Thymus (tissue), 11 donors: ENCODE data around the gene ITPR1. TPM values are rescaled to one million over a fixed set of nuclear protein-coding genes. Genes with fewer than 3 reads are reported as not detected.
"Not testable (repeated sequence)": the region's sequence is repeated elsewhere in the genome, so short reads cannot be mapped to it uniquely, and the experiment has no call there.

Experiments used
- DNase-seq, 9 donors: peaks; one replicate each; pipeline ENCODE4 v3.0.0-alpha.2; 2013; ENCODE audit warnings: low spot score in 9 of 9, low read depth in 6 of 9, missing footprints in 1 of 9
- H3K27ac ChIP-seq, 2 donors: one replicate each; pipeline ENCODE4 v1.5.1; 2013; ENCODE audit warnings: control low read depth in 1 of 2, low read depth in 1 of 2, low read length in 1 of 2, mild to moderate bottlenecking in 1 of 2, moderate library complexity in 1 of 2
- H3K27me3 ChIP-seq, 2 donors: one replicate each; pipeline ENCODE4 v1.5.1; 2013; ENCODE audit warnings: low read length in 1 of 2; ENCODE audit not compliant: control insufficient read depth in 2 of 2, insufficient read depth in 1 of 2
- H3K36me3 ChIP-seq, 2 donors: one replicate each; pipeline ENCODE4 v1.5.1; 2013; ENCODE audit warnings: low read length in 1 of 2, mild to moderate bottlenecking in 1 of 2, moderate library complexity in 1 of 2; ENCODE audit not compliant: control insufficient read depth in 2 of 2, insufficient read depth in 2 of 2
- H3K4me1 ChIP-seq, 2 donors: one replicate each; pipeline ENCODE4 v1.5.1; 2013; ENCODE audit warnings: low read length in 2 of 2; ENCODE audit not compliant: control insufficient read depth in 2 of 2, insufficient read depth in 2 of 2
- H3K4me3 ChIP-seq, 2 donors: one replicate each; pipeline ENCODE4 v1.5.1; 2013; ENCODE audit warnings: low read length in 2 of 2, control low read depth in 1 of 2, mild to moderate bottlenecking in 1 of 2
- H3K9me3 ChIP-seq, 2 donors: one replicate each; pipeline ENCODE4 v1.5.1; 2013; ENCODE audit warnings: low read length in 1 of 2, mild to moderate bottlenecking in 1 of 2; ENCODE audit not compliant: control insufficient read depth in 2 of 2, insufficient read depth in 1 of 2
- WGBS: extraction: QIAGEN DNeasy Blood & Tissue Kit; methylation state at CpG from one replicate; pipeline ENCODE4 v1.1.7; 2013; 5-methylcytosine and 5-hydroxymethylcytosine counted together
- polyA plus RNA-seq: library from polyadenylated mRNA; stranded (reverse); fragments of 200-250 nt; gene quantifications from one replicate; pipeline ENCODE4 v1.2.3, GENCODE V29; 2013
- total RNA-seq: library from RNA; stranded (reverse); fragments of 120-200 nt; gene quantifications from one replicate; pipeline ENCODE4 v1.2.4, GENCODE V29; 2013
- donor health status: healthy.

ITPR1 gene
- total and polyA plus RNA-seq, 2 donors: 23.9 to 36.6 TPM

GRCh38 chr3:4597208-4597985, 104.2 kb downstream of the ITPR1 start:
- no peaks in the 10 kb centered on the region for H3K36me3 ChIP-seq
- no peak overlapping the region for H3K4me3 ChIP-seq

GRCh38 chr3:4598232-4598631, 105.1 kb downstream of the ITPR1 start:
- H3K4me3 ChIP-seq, DNase-seq: not testable (repeated sequence)

More at GRCh38 chr3:4597208-4597985, 104.2 kb downstream of the ITPR1 start:
- DNase-seq: no peak
- 88% methylated on average over 6 of the region's 6 CpGs for WGBS
- H3K9me3 ChIP-seq: no peaks in the 10 kb centered on the region
- H3K4me1 ChIP-seq: no peaks in the 10 kb centered on the region
- H3K27ac ChIP-seq: no peak overlapping the region
- H3K27me3 ChIP-seq: no peaks in the 10 kb centered on the region

GRCh38 chr3:4599612-4600011, 106.5 kb downstream of the ITPR1 start:
- H3K27me3 ChIP-seq: no peaks in the 10 kb centered on the region
- DNase-seq: no peak
- no peak overlapping the region for H3K27ac ChIP-seq
- no peaks in the 10 kb centered on the region for H3K36me3 ChIP-seq
- no peaks in the 10 kb centered on the region for H3K9me3 ChIP-seq
- H3K4me3 ChIP-seq: no peak overlapping the region
- WGBS: 92% methylated on average over 4 of the region's 4 CpGs
- no peaks in the 10 kb centered on the region for H3K4me1 ChIP-seq

More at GRCh38 chr3:4598232-4598631, 105.1 kb downstream of the ITPR1 start:
- 98% methylated on average over 5 of the region's 5 CpGs for WGBS
- not testable (repeated sequence) for H3K4me1 ChIP-seq, H3K36me3 ChIP-seq, H3K27ac ChIP-seq, H3K9me3 ChIP-seq, H3K27me3 ChIP-seq

- H3K27ac ChIP-seq: no peak overlapping the region
- H3K4me1 ChIP-seq: no peaks in the 10 kb centered on the region
- H3K4me3 ChIP-seq: no peak overlapping the region
- no peaks in the 10 kb centered on the region for H3K36me3 ChIP-seq
- no peak for DNase-seq
- 87% methylated on average over 6 of the region's 6 CpGs for WGBS
- H3K27me3 ChIP-seq: no peaks in the 10 kb centered on the region
- H3K9me3 ChIP-seq: no peaks in the 10 kb centered on the region
These were observed 107.3 kb downstream of the ITPR1 start for GRCh38 chr3:4600493-4600892.

GRCh38 chr3:4601892-4602291, 108.7 kb downstream of the ITPR1 start:
- 94% methylated on average over 3 of the region's 3 CpGs for WGBS
- no peaks in the 10 kb centered on the region for H3K9me3 ChIP-seq
- H3K27ac ChIP-seq: no peak overlapping the region
- no peak for DNase-seq
- H3K4me1 ChIP-seq: no peaks in the 10 kb centered on the region
- no peaks in the 10 kb centered on the region for H3K36me3 ChIP-seq
- no peak overlapping the region for H3K4me3 ChIP-seq
- H3K27me3 ChIP-seq: no peaks in the 10 kb centered on the region

- no peak for DNase-seq
- 97% methylated on average over 5 of the region's 5 CpGs for WGBS
- Histone ChIP-seq H3K9me3 (no peaks in the 10 kb centered on the region), H3K4me3 (no peak overlapping the region), H3K27me3 (no peaks in the 10 kb centered on the region), H3K4me1 (no peaks in the 10 kb centered on the region), H3K36me3 (no peaks in the 10 kb centered on the region), H3K27ac (no peak overlapping the region)
These were observed 111.5 kb downstream of the ITPR1 start for GRCh38 chr3:4604693-4605092.

- H3K36me3 ChIP-seq: no peaks in the 10 kb centered on the region
- H3K4me1 ChIP-seq: no peaks in the 10 kb centered on the region
- WGBS: 93% methylated on average over 4 of the region's 4 CpGs
- H3K27me3 ChIP-seq: no peaks in the 10 kb centered on the region
- no peaks in the 10 kb centered on the region for H3K9me3 ChIP-seq
- H3K27ac ChIP-seq: no peak overlapping the region
- no peak overlapping the region for H3K4me3 ChIP-seq
- DNase-seq: no peak
These were observed 113.8 kb downstream of the ITPR1 start for GRCh38 chr3:4606911-4607310.

- Histone ChIP-seq H3K27ac (no peak overlapping the region), H3K4me3 (no peak overlapping the region), H3K36me3 (no peaks in the 10 kb centered on the region), H3K27me3 (no peaks in the 10 kb centered on the region), H3K9me3 (no peaks in the 10 kb centered on the region), H3K4me1 (no peaks in the 10 kb centered on the region)
- no peak for DNase-seq
- WGBS: over 99% methylated on average over 3 of the region's 3 CpGs
These were observed 120.2 kb downstream of the ITPR1 start for GRCh38 chr3:4613366-4613765.

GRCh38 chr3:4614070-4614469, 120.9 kb downstream of the ITPR1 start:
- H3K27ac ChIP-seq: no peak overlapping the region
- H3K27me3 ChIP-seq: no peaks in the 10 kb centered on the region
- H3K36me3 ChIP-seq: no peaks in the 10 kb centered on the region
- 96% methylated on average over 5 of the region's 5 CpGs for WGBS
- H3K4me1 ChIP-seq: no peaks in the 10 kb centered on the region
- no peak for DNase-seq
- H3K4me3 ChIP-seq: no peak overlapping the region
- H3K9me3 ChIP-seq: no peaks in the 10 kb centered on the region
